GM21390 (cell line): ENCODE measurements around the gene TCIRG1.

Source experiments
- ATAC-seq: cut with Tn5 transposase; IDR thresholded peaks from one replicate; pipeline ENCODE4 v1.9.1; 2021; ENCODE audit not compliant: unreplicated experiment

The TCIRG1 gene

DNA sequence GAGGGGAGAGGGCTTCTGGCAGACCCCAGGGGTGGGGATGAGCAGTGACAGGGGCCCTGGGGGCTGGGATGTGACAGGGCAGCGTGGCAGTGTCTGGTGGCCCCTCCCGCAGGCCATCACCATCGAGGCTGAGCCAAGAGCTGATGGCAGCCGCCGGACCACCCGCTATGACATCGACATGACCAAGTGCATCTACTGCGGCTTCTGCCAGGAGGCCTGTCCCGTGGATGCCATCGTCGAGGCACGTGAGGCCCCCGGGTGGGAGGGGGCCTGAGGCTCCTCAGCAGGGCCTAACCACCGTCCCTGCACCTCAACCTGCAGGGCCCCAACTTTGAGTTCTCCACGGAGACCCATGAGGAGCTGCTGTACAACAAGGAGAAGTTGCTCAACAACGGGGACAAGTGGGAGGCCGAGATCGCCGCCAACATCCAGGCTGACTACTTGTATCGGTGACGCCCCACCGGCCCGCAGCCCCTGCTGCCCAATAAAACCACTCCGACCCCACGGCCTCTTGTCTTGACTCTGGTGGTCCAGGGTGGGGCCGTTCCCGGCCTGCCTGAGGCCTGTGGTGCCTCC is 2.6 kb upstream of the TCIRG1 start:
- no peak for ATAC-seq

DNA sequence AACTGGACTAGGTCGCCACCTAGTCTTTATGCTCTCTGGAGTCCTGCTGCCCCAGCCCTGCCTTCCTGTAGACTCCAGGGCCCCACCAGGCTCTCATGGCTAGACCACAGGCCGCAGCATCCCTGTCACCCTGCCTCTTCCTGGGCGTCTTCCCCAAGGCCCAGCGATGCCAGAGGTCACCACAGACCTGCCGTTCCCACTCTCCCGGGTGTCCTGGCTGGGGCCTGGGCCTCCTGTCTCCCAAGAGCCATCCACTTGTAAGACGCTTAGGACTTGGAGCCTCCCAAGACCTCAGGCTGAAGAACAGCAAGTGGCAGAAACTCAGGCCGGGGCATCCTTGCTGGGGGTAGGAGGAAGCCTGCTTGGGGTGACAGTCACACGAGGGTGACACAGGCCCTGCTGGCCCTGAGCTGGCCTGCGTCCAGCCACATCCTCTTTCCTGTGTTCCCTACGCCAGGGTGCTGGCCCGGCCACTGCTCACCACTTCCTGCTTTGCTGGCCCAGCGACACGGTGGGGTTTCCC is 2.0 kb upstream of the TCIRG1 start:
- no peak for ATAC-seq

DNA sequence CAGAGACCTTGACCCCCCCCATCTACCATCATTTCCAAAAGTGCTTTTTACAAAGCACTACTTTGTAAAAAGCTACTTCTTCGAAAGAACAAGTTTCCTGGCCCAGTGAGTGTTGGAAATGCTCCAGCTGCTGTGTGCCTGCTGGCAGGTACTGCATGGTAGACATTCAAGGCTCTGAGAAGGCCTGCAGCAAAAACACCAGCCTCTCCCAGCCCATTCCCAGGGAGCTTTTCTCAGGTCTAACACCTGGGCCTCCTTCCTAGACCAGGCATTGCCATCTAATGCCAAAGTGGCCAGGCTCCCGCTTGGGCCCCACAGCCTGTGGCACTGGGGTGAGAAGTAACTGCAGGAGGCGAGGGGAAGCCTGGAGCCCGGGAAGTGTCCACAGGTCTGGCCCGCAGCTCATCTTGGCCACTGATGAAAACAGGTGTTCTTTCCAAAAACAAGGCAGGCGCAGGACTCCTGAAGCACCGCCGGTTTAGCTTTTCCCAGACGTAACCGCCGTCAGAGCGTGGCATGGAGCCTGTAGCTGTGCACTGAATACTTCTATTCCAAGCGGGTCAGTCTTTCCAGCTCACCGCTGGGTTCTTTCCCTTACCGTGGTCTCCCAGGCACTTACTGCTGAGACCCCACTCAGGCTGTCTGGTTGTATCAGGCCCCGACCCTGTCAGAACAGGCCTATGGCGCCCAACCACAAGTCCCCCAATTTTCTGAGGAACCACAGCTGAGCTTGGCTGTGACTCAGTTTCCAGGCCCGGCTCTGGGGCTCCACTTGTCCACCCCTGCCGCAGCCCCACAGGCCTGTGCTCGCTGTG is 1.2 kb upstream of the TCIRG1 start:
- no peak for ATAC-seq

DNA sequence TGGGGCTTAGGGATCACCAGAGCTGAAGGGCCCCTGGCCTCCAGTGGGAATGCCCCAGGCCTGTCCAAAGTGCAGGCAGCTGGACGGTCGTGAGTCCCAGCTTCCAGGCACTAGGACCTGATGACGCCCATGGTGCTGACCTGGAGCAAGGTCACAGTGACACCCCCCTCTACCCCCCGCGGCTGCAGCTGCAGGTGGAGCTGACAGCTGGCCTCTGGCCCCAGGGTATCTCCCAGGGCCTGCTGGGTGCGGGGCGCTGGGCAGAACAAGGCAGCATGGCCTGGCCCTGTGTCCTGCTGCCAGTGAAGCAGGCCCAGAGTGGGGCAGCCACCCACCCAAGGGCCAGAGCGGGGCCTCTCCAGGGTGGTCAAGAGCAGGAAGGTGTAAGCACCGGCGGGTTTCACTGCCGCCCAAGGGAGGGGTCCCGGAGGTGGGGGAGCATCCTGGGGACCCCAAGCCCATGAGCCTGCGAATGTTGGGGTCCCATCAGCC is 553 bp upstream of the TCIRG1 start:
- no peak for ATAC-seq

DNA sequence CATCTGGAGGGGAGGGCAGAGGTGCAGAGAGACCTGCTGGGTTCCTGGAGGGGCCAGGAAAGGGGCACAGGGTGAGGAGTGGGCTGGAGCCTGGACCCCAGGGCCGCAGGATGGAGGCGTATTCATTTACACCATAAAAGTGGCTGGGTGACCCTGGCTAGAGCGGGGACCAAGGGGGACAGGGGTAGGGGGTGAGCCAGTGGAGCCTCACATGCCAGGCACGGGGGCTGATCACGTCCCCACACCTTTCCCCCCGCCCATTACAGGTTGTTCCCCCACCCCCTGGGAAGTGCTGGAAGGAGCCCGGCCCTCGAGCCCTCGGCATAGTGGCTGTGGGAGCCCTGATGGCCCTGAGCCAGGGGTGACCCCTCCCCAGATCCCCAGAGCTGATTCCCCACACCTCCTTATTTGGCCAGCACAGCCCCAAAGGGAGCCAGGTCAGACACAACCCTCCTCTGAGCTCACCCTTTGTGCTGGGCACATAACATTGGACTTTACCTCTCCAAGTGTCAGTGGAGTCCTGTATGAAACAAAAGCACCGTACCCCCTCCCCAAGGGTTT is 781 bp downstream of the TCIRG1 start:
- ATAC-seq, result no peak

DNA sequence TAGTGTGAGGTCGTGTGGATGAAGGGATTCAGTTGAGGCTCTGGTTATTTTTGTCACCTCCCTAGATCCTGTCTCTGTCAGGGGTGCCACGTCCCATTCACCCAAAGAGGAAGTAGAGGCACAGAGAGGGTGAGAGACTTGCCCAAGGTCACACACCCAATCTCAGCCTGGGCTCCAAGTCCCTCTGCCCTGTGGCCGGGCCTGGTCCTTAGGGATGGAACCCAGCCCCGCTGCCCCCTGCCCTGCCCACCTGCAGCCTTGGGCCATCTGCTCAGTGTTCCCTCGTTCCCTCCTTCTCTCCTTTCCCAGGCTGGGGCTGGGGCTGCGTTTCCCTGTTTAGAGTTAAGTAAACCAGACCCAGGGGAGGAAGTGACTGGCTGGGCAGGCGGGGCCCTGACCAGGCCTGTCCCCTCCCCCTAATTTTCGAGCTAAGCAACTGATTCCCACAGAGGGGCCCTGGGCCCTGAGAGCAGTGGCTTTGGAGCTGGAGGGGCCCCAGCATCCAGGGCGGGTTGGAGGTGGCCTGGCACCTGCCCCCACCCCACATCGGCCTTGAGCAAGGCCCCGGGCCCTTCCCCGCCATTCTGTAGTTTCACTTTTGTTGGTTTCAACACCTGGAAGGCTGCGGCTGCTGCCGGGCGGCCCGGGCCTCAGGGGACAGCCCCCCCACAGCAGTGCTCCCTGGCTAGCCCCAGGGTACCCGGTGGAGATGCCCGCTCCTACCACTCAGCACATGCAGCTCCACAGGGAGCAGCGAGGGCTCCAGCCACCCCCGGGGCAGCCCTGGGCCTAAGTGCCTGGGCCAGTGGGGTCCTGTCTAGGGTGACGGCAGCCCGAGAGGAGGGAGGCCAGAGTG is 1.5 kb downstream of the TCIRG1 start:
- ATAC-seq, result peak; percentile 41

- ATAC-seq, result no peak
Measured at GRCh38 chr11:68040957-68041591, 2.2 kb downstream of the TCIRG1 start.

DNA sequence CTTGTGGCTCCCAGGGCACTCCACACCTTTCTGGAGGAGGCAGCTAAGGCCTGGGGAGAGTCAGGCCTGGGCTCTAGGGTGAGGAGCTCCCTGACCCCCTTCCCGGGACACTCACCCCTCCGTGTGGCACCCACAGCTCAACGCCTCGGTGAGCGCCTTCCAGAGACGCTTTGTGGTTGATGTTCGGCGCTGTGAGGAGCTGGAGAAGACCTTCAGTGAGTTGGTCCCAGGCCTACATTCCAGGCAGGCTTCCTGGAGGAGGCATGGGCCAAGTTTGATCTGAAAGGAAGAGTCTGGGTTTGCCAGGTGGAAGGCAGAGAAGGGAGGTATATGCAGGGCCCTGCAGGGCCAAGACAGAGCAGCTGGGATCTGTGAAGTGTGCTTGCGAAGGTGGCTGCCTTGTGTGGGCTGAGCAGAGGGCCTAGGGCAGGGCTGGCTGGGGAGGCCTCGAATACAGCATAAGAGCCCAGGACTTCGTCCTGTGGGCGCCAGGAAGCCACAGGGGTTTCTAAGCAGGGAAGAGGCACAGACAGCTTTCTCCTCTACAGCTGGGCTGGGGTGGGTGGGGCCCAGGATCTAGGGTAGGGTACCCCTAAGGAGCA is 2.9 kb downstream of the TCIRG1 start:
- ATAC-seq, result no peak

DNA sequence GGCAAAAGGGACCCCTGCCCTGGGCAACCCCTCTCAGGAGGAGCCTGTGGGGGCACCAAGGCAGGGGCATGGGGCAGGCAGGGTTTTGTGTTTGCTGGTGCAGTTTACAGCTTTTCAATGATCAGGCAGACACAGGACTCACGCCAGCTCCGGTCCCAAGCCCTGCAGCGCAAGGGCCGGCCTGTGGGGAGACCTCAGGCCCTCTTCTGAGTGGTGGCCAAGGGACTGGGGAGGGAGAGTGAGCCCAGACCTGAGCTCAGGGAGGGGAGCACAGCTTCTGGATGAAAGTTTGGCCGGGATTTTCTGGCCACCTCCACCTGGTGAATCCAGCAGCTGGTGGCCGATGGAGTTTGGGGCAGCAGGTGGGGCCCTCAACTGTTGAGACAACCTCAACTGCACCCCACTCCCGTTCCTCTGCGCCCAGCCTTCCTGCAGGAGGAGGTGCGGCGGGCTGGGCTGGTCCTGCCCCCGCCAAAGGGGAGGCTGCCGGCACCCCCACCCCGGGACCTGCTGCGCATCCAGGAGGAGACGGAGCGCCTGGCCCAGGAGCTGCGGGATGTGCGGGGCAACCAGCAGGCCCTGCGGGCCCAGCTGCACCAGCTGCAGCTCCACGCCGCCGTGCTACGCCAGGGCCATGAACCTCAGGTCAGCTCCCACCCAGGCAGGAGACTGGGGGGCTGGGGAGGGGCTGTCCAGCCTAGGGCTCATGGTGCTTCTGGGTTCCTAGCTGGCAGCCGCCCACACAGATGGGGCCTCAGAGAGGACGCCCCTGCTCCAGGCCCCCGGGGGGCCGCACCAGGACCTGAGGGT is 3.6 kb downstream of the TCIRG1 start:
- no peak for ATAC-seq

GRCh38 chr11:68043029-68043348 is 4.2 kb downstream of the TCIRG1 start:
- no peak for ATAC-seq

DNA sequence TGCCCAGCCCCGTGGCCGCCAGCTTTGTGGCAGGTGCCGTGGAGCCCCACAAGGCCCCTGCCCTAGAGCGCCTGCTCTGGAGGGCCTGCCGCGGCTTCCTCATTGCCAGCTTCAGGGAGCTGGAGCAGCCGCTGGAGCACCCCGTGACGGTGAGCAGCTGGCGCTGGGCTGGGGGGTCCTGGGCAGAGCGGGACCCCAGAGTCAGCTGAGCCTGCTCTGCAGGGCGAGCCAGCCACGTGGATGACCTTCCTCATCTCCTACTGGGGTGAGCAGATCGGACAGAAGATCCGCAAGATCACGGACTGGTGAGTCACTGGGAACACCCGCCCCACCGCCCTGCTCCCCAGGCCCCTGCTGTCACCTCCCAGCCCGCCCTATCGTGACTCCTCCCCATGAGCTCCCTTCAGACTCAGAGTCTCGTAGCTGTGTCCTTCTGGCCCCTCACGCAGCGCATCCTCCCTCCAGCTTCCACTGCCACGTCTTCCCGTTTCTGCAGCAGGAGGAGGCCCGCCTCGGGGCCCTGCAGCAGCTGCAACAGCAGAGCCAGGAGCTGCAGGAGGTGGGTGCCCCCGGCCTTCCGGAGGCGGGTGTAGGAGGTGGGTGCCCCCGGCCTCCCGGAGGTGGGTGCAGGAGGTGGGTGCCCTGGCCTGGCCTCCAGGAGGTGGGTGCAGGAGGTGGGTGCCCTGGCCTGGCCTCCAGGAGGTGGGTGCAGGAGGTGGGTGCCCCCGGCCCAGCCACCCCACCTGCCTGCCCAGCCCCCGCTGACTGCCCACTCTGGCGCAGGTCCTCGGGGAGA is 4.7 kb downstream of the TCIRG1 start:
- ATAC-seq, result no peak

DNA sequence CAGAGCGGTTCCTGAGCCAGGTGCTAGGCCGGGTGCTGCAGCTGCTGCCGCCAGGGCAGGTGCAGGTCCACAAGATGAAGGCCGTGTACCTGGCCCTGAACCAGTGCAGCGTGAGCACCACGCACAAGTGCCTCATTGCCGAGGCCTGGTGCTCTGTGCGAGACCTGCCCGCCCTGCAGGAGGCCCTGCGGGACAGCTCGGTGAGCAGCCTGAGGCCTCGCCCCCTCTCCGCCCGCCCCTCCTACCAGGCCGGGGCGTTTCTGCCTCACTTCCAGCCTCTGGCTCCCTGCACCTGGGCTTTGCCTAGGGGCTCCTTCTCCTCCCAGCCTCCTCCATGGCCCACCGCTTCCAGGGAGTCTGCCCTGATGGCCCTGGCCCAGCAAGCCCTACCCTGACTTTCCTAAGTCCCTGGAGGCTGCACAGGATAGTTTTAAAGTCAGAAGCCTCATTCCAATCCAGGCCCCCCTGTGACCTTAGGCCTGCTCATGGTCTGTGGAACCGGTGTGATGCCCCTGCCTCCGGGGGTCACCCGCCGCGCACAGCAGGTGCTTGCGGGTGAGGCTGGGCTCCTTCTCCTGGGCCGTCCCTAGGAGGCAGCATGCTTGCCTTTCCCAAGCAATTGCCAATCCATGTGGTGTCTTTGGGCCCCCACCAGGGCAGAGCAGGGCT is 5.5 kb downstream of the TCIRG1 start:
- no peak for ATAC-seq

- ATAC-seq, result no peak
Measured at GRCh38 chr11:68044898-68045351, 6.1 kb downstream of the TCIRG1 start.

DNA sequence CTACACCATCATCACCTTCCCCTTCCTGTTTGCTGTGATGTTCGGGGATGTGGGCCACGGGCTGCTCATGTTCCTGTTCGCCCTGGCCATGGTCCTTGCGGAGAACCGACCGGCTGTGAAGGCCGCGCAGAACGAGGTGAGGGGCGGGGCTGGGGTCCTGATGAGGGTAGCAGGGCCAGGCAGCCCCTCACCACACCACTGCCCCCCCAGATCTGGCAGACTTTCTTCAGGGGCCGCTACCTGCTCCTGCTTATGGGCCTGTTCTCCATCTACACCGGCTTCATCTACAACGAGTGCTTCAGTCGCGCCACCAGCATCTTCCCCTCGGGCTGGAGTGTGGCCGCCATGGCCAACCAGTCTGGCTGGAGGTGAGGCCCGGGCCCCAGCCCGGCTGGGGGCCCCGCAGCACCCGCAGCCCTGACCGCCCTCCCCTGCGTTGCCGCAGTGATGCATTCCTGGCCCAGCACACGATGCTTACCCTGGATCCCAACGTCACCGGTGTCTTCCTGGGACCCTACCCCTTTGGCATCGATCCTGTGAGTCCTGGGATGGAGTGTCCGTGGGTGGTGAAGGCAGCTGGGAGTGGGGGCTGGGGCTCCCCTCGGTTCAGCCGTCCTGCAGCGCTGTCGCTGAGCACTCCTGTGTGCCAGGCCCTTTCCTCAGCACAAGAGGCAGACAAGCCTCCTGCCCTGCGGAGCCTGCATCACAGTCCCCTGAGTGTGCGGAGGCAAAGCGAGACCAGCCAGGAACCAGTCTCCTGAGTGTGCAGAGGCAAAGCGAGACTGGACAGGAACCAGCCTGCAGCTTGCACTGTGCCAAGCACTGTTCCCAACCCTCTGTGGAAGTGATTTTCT is 8.8 kb downstream of the TCIRG1 start:
- ATAC-seq, result no peak

GRCh38 chr11:68048681-68049508 is 10.1 kb downstream of the TCIRG1 start:
- no peak for ATAC-seq
